HCT116 (cell line): ENCODE data around the gene BMAL1. TPM values are rescaled to one million over a fixed set of nuclear protein-coding genes. Genes with fewer than 3 reads are reported as not detected.

Experiments
- ATAC-seq: fragments of 200-7000 bp; cut with Tn5 transposase; 2 replicates; pipeline ENCODE4 v1.9.1; 2020; ENCODE audit warnings: mild to moderate bottlenecking, moderate library complexity
- BruUV-seq: library from RNA; stranded (reverse); fragments of 400-500 nt; replicated peaks from 2 replicates; lab custom pipeline; 2021; lab: Mats Ljungman, UMichigan
- CTCF ChIA-PET: fragments of 300-600 bp; sonication (Branson Sonifier 250); formaldehyde crosslinking; loops from one replicate; lab custom pipeline; 2021; ENCODE audit warnings: antibody characterized with exemption; lab: Charles Lee
- POLR2A ChIA-PET: fragments of 300-600, 350-600 bp; sonication (Branson Sonifier 250); formaldehyde crosslinking; loops from one replicate; lab custom pipeline; 2021; ENCODE audit warnings: antibody characterized with exemption; lab: Charles Lee
- RAD21 ChIA-PET, 2 experiments: fragments of 300-600 bp; sonication (Branson Sonifier 250); formaldehyde crosslinking; loops; one replicate each; lab custom pipeline; 2023; ENCODE audit warnings: low total read pairs in 2 of 2; ENCODE audit not compliant: uncharacterized antibody in 2 of 2, unreplicated experiment in 2 of 2, low non-redundant PET in 1 of 2; lab: Charles Lee
- DNase-seq: peaks from one replicate; pipeline ENCODE4 v3.0.0-alpha.2; 2010; ENCODE audit warnings: low read depth, low spot score
- H2AFZ ChIP-seq: fragments of 200-600 bp; shearing (Covaris generic), sonication (generic); 2 replicates; pipeline ENCODE4 v1.6.1; 2017; ENCODE audit warnings: low read depth, mixed run types, mixed read lengths, antibody characterized with exemption, low read length; ENCODE audit not compliant: poor library complexity, severe bottlenecking
- H3K27ac ChIP-seq: 2 replicates; pipeline ENCODE4 v1.5.1; 2012; ENCODE audit warnings: low read depth, low read length
- H3K27me3 ChIP-seq: fragments of 200-600 bp; sonication (generic); 2 replicates; pipeline ENCODE4 v1.6.1; 2016; ENCODE audit warnings: mixed run types, low read length, mixed read lengths; ENCODE audit not compliant: insufficient read depth
- H3K36me3 ChIP-seq, 2 experiments: fragments of 200-500 bp in 1 of 2; fragments of 200-600 bp in 1 of 2; sonication (Bioruptor generic) in 1 of 2; sonication (generic) in 1 of 2; 2 replicates each; pipeline versions ENCODE4 v1.5.1 to v1.6.1; 2014 to 2016; ENCODE audit warnings: low read length in 2 of 2, inconsistent platforms in 1 of 2, mixed read lengths in 1 of 2, mixed run types in 1 of 2; ENCODE audit not compliant: insufficient read depth in 2 of 2, control insufficient read depth in 1 of 2
- H3K4me1 ChIP-seq, 2 experiments: fragments of 200-600 bp in 1 of 2; sonication (generic) in 1 of 2; 2 replicates each; pipeline versions ENCODE4 v1.5.1 to v1.6.1; 2012 to 2017; ENCODE audit warnings: low read length in 2 of 2, inconsistent platforms in 1 of 2, mild to moderate bottlenecking in 1 of 2, mixed read lengths in 1 of 2, mixed run types in 1 of 2, moderate library complexity in 1 of 2; ENCODE audit not compliant: insufficient read depth in 2 of 2, control insufficient read depth in 1 of 2
- H3K4me2 ChIP-seq: fragments of 200-600 bp; sonication (generic); 2 replicates; pipeline ENCODE4 v1.6.1; 2017; ENCODE audit warnings: mixed run types, low read length, mixed read lengths
- H3K4me3 ChIP-seq, 2 experiments: fragments of 200-600 bp in 1 of 2; sonication (generic) in 1 of 2; replicated peaks in 1 of 2; 2 replicates each; pipeline ENCODE4 v1.5.1; 2011 to 2016; ENCODE audit warnings: low read length in 2 of 2, control low read depth in 1 of 2, low read depth in 1 of 2, mild to moderate bottlenecking in 1 of 2, mixed read lengths in 1 of 2, mixed run types in 1 of 2
- H3K79me2 ChIP-seq: fragments of 200-600 bp; sonication (generic); 2 replicates; pipeline ENCODE4 v1.6.1; 2017; ENCODE audit warnings: mild to moderate bottlenecking, mixed run types, low read length, moderate library complexity, mixed read lengths; ENCODE audit not compliant: insufficient read depth
- H3K9ac ChIP-seq: fragments of 200-600 bp; sonication (generic); 2 replicates; pipeline ENCODE4 v1.6.1; 2016; ENCODE audit warnings: low read length, mixed read lengths
- H3K9me2 ChIP-seq: fragments of 200-600 bp; sonication (generic), shearing (Covaris generic); 2 replicates; pipeline ENCODE4 v1.6.1; 2017; ENCODE audit warnings: mixed run types, mild to moderate bottlenecking, moderate library complexity; ENCODE audit not compliant: insufficient read depth
- H3K9me3 ChIP-seq, 2 experiments: fragments of 200-500 bp in 1 of 2; fragments of 200-600 bp in 1 of 2; sonication (Bioruptor generic) in 1 of 2; sonication (generic) in 1 of 2; 2 replicates each; pipeline ENCODE4 v1.6.1; 2014 to 2017; ENCODE audit warnings: low read length in 2 of 2, mixed read lengths in 2 of 2, inconsistent platforms in 1 of 2, low read depth in 1 of 2, mild to moderate bottlenecking in 1 of 2, mixed run types in 1 of 2, moderate library complexity in 1 of 2; ENCODE audit not compliant: control insufficient read depth in 1 of 2, insufficient read depth in 1 of 2
- H4K20me1 ChIP-seq: fragments of 200-600 bp; sonication (generic), shearing (Covaris generic); 2 replicates; pipeline ENCODE4 v1.6.1; 2017; ENCODE audit warnings: mixed run types, mild to moderate bottlenecking, moderate library complexity; ENCODE audit not compliant: insufficient read depth
- CBX3 ChIP-seq: IDR thresholded peaks from 2 replicates; pipeline ENCODE4 v1.6.1; 2012; ENCODE audit warnings: low read depth
- CEBPB ChIP-seq: IDR thresholded peaks from 2 replicates; pipeline ENCODE4 v1.6.1; 2012; ENCODE audit warnings: low read depth
- EGR1 ChIP-seq: IDR thresholded peaks from 2 replicates; pipeline ENCODE4 v1.6.1; 2012; ENCODE audit warnings: low read depth
- ELF1 ChIP-seq: IDR thresholded peaks from 2 replicates; pipeline ENCODE4 v1.6.1; 2012; ENCODE audit warnings: low read depth, borderline replicate concordance
- EZH2 ChIP-seq: fragments of 200-600 bp; sonication (generic); IDR thresholded peaks from 2 replicates; pipeline ENCODE4 v1.6.1; 2017; ENCODE audit warnings: antibody characterized with exemption, mixed run types
- FOSL1 ChIP-seq: IDR thresholded peaks from 2 replicates; pipeline ENCODE4 v1.6.1; 2012; ENCODE audit warnings: low read depth
- JUND ChIP-seq: IDR thresholded peaks from 2 replicates; pipeline ENCODE4 v1.6.1; 2012
- SRF ChIP-seq: IDR thresholded peaks from 2 replicates; pipeline ENCODE4 v1.6.1; 2012; ENCODE audit warnings: low read depth
- ZFX ChIP-seq: fragments of 450-650 bp; IDR thresholded peaks from 2 replicates; pipeline ENCODE4 v1.6.1; 2017
- ZNF274 ChIP-seq: fragments of 200-500 bp; sonication (Bioruptor generic); IDR thresholded peaks from 2 replicates; pipeline ENCODE4 v1.6.1; 2014; ENCODE audit warnings: mild to moderate bottlenecking, low read depth, low read length, inconsistent platforms
- intact Hi-C: fragments of 100-400 bp; cut with micrococcal nuclease; formaldehyde crosslinking; loops from 2 replicates; pipeline ENCODE4 v1.10.0; 2022
- total RNA-seq: library from RNA; stranded (reverse); gene quantifications from one replicate; pipeline ENCODE4 v1.2.1, GENCODE V29; 2021; ENCODE audit not compliant: unreplicated experiment
- TF ChIP-seq, protein P1 (sequence below), 3 experiments: fragments of 200-600 bp in 1 of 3; sonication (generic) in 1 of 3; IDR thresholded peaks in 2 of 3; conservative IDR thresholded peaks in 1 of 3; 2 replicates each; pipeline ENCODE4 v1.5.1; 2012 to 2017; ENCODE audit warnings: low read depth in 2 of 3, low read length in 2 of 3, antibody characterized with exemption in 1 of 3, borderline replicate concordance in 1 of 3, control low read depth in 1 of 3, mild to moderate bottlenecking in 1 of 3, mixed read lengths in 1 of 3, mixed run types in 1 of 3, moderate library complexity in 1 of 3; ENCODE audit not compliant: insufficient read depth in 1 of 3
- TF ChIP-seq, protein P2 (sequence below): IDR thresholded peaks from 2 replicates; pipeline ENCODE4 v1.6.1; 2012; ENCODE audit warnings: low read depth

The BMAL1 gene
- total RNA-seq, 1 experiment from 2014 or later, result 17.6 TPM

DNA sequence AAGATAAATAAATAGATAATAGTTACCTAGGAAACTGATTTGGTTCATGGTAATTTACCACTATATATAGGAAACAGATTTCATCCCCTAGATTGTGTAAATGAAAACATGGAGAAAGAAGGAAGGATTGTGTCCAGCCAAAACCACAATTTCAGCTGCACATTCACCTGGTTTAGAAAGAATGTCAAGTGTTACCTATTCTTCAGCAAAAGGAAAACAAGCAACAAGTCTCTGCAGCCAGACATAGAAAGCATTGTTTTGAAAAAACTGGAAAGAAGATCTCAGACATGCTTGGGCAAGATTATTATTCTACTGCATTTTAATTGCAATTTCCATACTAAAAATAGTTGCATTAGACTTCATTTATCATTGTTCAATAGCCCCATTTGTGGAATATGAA is 8.8 kb upstream of the BMAL1 start:
- ATAC-seq (no peak), DNase-seq (no peak)
- no peak overlapping the region for H3K27ac ChIP-seq
- H3K4me3 ChIP-seq, result no peak overlapping the region
- no peak overlapping the region for H3K4me2 ChIP-seq
- CTCF ChIA-PET, result no interaction called here
- no peak overlapping the region for H2AFZ ChIP-seq
- BruUV-seq, result no TSS peak
- H3K9me2 ChIP-seq, result no peaks in the 10 kb centered on the region
- peaks cover 14% of the 10 kb centered on the region; the same call in 1 of the 2 replicates for H3K27me3 ChIP-seq
- RAD21 ChIA-PET, result no interaction called here
- H3K36me3 ChIP-seq, result no peaks in the 10 kb centered on the region
- intact Hi-C loops, result no loop called here
- no peaks in the 10 kb centered on the region for H4K20me1 ChIP-seq
- H3K9me3 ChIP-seq, result no peaks in the 10 kb centered on the region
- H3K4me1 ChIP-seq, result no peaks in the 10 kb centered on the region
- POLR2A ChIA-PET, result no interaction called here
- H3K79me2 ChIP-seq, result no peaks in the 10 kb centered on the region
- no peak for TF ChIP-seq CBX3
- no peak for TF ChIP-seq FOSL1
- no peak for TF ChIP-seq JUND
- TF ChIP-seq, protein P1, sequence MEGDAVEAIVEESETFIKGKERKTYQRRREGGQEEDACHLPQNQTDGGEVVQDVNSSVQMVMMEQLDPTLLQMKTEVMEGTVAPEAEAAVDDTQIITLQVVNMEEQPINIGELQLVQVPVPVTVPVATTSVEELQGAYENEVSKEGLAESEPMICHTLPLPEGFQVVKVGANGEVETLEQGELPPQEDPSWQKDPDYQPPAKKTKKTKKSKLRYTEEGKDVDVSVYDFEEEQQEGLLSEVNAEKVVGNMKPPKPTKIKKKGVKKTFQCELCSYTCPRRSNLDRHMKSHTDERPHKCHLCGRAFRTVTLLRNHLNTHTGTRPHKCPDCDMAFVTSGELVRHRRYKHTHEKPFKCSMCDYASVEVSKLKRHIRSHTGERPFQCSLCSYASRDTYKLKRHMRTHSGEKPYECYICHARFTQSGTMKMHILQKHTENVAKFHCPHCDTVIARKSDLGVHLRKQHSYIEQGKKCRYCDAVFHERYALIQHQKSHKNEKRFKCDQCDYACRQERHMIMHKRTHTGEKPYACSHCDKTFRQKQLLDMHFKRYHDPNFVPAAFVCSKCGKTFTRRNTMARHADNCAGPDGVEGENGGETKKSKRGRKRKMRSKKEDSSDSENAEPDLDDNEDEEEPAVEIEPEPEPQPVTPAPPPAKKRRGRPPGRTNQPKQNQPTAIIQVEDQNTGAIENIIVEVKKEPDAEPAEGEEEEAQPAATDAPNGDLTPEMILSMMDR (IDR thresholded peaks at IDR 0.05 in 2 of 3, conservative IDR thresholded peaks at IDR 0.05 in 1 of 3; ENCODE audit: borderline replicate concordance in 1 of 3, insufficient read depth in 1 of 3, low read depth in 2 of 3, low read length in 2 of 3), result no peak
- TF ChIP-seq EZH2, result no peak
- TF ChIP-seq ZFX, result no peak
- TF ChIP-seq, protein P2, sequence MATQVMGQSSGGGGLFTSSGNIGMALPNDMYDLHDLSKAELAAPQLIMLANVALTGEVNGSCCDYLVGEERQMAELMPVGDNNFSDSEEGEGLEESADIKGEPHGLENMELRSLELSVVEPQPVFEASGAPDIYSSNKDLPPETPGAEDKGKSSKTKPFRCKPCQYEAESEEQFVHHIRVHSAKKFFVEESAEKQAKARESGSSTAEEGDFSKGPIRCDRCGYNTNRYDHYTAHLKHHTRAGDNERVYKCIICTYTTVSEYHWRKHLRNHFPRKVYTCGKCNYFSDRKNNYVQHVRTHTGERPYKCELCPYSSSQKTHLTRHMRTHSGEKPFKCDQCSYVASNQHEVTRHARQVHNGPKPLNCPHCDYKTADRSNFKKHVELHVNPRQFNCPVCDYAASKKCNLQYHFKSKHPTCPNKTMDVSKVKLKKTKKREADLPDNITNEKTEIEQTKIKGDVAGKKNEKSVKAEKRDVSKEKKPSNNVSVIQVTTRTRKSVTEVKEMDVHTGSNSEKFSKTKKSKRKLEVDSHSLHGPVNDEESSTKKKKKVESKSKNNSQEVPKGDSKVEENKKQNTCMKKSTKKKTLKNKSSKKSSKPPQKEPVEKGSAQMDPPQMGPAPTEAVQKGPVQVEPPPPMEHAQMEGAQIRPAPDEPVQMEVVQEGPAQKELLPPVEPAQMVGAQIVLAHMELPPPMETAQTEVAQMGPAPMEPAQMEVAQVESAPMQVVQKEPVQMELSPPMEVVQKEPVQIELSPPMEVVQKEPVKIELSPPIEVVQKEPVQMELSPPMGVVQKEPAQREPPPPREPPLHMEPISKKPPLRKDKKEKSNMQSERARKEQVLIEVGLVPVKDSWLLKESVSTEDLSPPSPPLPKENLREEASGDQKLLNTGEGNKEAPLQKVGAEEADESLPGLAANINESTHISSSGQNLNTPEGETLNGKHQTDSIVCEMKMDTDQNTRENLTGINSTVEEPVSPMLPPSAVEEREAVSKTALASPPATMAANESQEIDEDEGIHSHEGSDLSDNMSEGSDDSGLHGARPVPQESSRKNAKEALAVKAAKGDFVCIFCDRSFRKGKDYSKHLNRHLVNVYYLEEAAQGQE, result no peak
- no peak for TF ChIP-seq SRF
- TF ChIP-seq CEBPB, result no peak
- TF ChIP-seq ELF1, result no peak
- no peak for TF ChIP-seq EGR1
- TF ChIP-seq ZNF274, result no peak
- H3K9ac ChIP-seq, result no peak overlapping the region
